GM12864 (cell line): ENCODE measurements around the gene POGZ.

Source experiments
- DNase-seq: peaks from one replicate; pipeline ENCODE4 v3.0.0-alpha.2; 2011; ENCODE audit warnings: low read depth
- H3K4me3 ChIP-seq: 2 replicates; pipeline ENCODE4 v1.5.1; 2011; ENCODE audit warnings: mild to moderate bottlenecking, low read depth, low read length, control low read depth
- CTCF ChIP-seq: IDR thresholded peaks from 2 replicates; pipeline ENCODE4 v1.5.1; 2011; ENCODE audit warnings: low read depth, mild to moderate bottlenecking, moderate library complexity, low read length, control low read depth, inconsistent platforms; ENCODE audit errors: missing control alignments

POGZ gene

GRCh38 chr1:151364996-151365395 lies 94.3 kb downstream of the POGZ start:
- DNase-seq, result no peak
- peak; percentile 17 for TF ChIP-seq CTCF
- no peak overlapping the region for H3K4me3 ChIP-seq

- H3K4me3 ChIP-seq, result no peak overlapping the region
- no peak for TF ChIP-seq CTCF
- no peak for DNase-seq
These were observed 96.8 kb downstream of the POGZ start for GRCh38 chr1:151362308-151363155.

- no peak overlapping the region for H3K4me3 ChIP-seq
- TF ChIP-seq CTCF, result no peak
- DNase-seq, result no peak
These were observed 97.4 kb downstream of the POGZ start for GRCh38 chr1:151361883-151362282.

- H3K4me3 ChIP-seq, result no peak overlapping the region
- no peak for TF ChIP-seq CTCF
- no peak for DNase-seq
These were observed 102.6 kb downstream of the POGZ start for GRCh38 chr1:151356696-151357095.
